Fibroblast of lung (primary cell): ENCODE results near the gene TOP1.

ENCODE experiments used
- CTCF ChIP-seq, 2 donors: IDR thresholded peaks in 1 of 2; conservative IDR thresholded peaks in 1 of 2; 1 replicate in 1 of 2; 2 replicates in 1 of 2; pipeline ENCODE4 v1.5.1; 2011 to 2012; ENCODE audit warnings: low read length in 2 of 2, control low read depth in 1 of 2, inconsistent platforms in 1 of 2, low read depth in 1 of 2, mild to moderate bottlenecking in 1 of 2
- EZH2 ChIP-seq: IDR thresholded peaks from 2 replicates; pipeline ENCODE4 v1.5.1; 2012; ENCODE audit warnings: low read length, control low read depth, mild to moderate bottlenecking; ENCODE audit errors: missing control alignments

GRCh38 chr20:41006126-41006935, 22.3 kb upstream of the TOP1 start:
- TF ChIP-seq CTCF (conservative IDR thresholded peaks at IDR 0.05 in 1 of 2, IDR thresholded peaks at IDR 0.05 in 1 of 2; ENCODE audit: low read depth in 1 of 2, low read length in 2 of 2) (no peak), EZH2 (no peak)
